ENCODE results near the gene KCNMB4.

GRCh38 chr12:70364695-70365397 is 1.2 kb upstream of the KCNMB4 start:
- TF ChIP-seq CTCF (IDR thresholded peaks at IDR 0.05) = no peak
- no peak for TF ChIP-seq POLR2A (IDR thresholded peaks at IDR 0.05)
- no peak for TF ChIP-seq EP300 (IDR thresholded peaks at IDR 0.05)
- TF ChIP-seq POLR2AphosphoS5 (IDR thresholded peaks at IDR 0.05) = no peak
